ENCODE data around the gene SYF2.

GRCh38 chr1:25205786-25206185, 26.5 kb downstream of the SYF2 start:
- no peak for TF ChIP-seq CTCF (conservative IDR thresholded peaks at IDR 0.05; ENCODE audit: low read length)
- TF ChIP-seq EZH2phosphoT487 (IDR thresholded peaks at IDR 0.05; ENCODE audit: borderline replicate concordance, low read depth, low read length) = no peak
